IPS DF 6.9 (cell line): ENCODE results near the gene FEN1.

ENCODE experiments used
- DNase-seq: peaks from one replicate; pipeline ENCODE4 v3.0.0-alpha.2; 2013; ENCODE audit warnings: low read depth, low spot score
- H3K27ac ChIP-seq: one replicate; pipeline ENCODE4 v1.5.1; 2013; ENCODE audit warnings: low read length, control low read depth
- H3K27me3 ChIP-seq: 2 replicates; pipeline ENCODE4 v1.6.1; 2013; ENCODE audit warnings: mild to moderate bottlenecking, low read length; ENCODE audit not compliant: control insufficient read depth, insufficient read depth
- H3K36me3 ChIP-seq: 2 replicates; pipeline ENCODE4 v1.6.1; 2013; ENCODE audit warnings: low read length; ENCODE audit not compliant: control insufficient read depth, insufficient read depth
- H3K4me1 ChIP-seq: 2 replicates; pipeline ENCODE4 v1.6.1; 2013; ENCODE audit warnings: low read length; ENCODE audit not compliant: control insufficient read depth, insufficient read depth
- H3K4me3 ChIP-seq: 2 replicates; pipeline ENCODE4 v1.5.1; 2013; ENCODE audit warnings: mild to moderate bottlenecking, low read length
- H3K9me3 ChIP-seq: 2 replicates; pipeline ENCODE4 v1.6.1; 2013; ENCODE audit warnings: low read length, inconsistent platforms; ENCODE audit not compliant: control insufficient read depth, insufficient read depth
- WGBS: extraction: QIAGEN DNeasy Blood & Tissue Kit; methylation state at CpG from one replicate; pipeline ENCODE4 v1.1.7; 2013; ENCODE audit warnings: mixed read lengths, missing lambda C conversion rate; ENCODE audit not compliant: insufficient read length, insufficient coverage; 5-methylcytosine and 5-hydroxymethylcytosine counted together

FEN1 gene

DNA sequence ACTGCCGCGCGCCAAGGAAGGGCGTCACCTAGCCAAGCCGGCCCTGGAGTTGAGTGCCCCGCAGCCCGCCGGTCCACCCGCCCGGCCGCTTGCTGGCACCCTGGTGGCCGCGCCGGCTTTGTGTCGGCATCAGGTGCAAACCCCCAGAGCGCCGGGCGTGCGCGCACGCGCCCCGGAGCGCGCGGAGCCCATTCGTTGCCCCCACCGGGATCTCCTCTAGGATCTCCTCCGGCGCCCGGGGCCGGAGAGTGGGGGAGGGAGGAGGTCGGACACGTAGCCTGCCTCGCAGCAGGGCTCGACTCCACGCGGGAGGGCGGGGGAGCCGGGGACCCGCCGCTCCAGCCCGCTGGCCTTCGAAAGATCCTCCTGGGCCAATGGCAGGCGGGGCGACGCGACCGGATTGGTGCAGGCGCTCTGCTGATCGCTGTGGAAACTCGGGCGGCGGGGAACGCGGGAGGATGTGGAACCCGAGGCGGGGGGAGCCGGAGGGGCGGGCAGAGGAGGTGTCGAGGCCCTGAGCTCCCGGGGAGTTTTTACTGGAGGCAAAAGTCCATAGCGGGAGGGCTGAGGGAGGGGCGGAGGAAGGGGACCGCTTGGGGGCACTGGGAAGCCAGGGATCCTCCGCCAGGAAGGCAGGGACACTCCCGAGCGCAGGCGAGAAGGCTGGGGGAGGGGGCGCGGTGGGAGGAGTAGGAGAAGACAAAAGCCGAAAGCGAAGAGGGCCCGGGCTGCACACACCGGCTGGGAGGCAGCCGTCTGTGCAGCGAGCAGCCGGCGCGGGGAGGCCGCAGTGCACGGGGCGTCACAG is 35.1 kb downstream of the FEN1 start, which contains the start of gene FADS2:
FADS2 (plus strand) TSS at position 730 of the 808 bp plus-strand sequence. CDS start 91 bp downstream, outside the sequence.
- no CpG with 5 or more reads among the region's 83 CpGs for WGBS
- DNase-seq: peak; percentile 74
- no peaks in the 10 kb centered on the region for H3K36me3 ChIP-seq

DNA sequence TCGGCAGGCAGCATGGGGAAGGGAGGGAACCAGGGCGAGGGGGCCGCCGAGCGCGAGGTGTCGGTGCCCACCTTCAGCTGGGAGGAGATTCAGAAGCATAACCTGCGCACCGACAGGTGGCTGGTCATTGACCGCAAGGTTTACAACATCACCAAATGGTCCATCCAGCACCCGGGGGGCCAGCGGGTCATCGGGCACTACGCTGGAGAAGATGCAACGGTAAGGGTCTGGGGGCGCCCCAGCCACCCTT is 35.6 kb downstream of the FEN1 start:
- H3K4me3 ChIP-seq: peak overlapping the region; percentile 68
- no peaks in the 10 kb centered on the region for H3K27me3 ChIP-seq
- no peaks in the 10 kb centered on the region for H3K9me3 ChIP-seq
- no peaks in the 10 kb centered on the region for H3K36me3 ChIP-seq
- WGBS: no CpG with 5 or more reads among the region's 16 CpGs
- no peak overlapping the region for H3K27ac ChIP-seq
- DNase-seq: no peak
- H3K4me1 ChIP-seq: peaks cover 4% of the 10 kb centered on the region

More for the DNA sequence above, 35.1 kb downstream of the FEN1 start, which contains the start of gene FADS2:
- H3K4me1 ChIP-seq: peaks cover 2% of the 10 kb centered on the region
- H3K27ac ChIP-seq: peak within 1 kb of the TSS; percentile 15
- peak within 1 kb of the TSS; percentile 68 for H3K4me3 ChIP-seq
- no peaks in the 10 kb centered on the region for H3K9me3 ChIP-seq
- no peaks in the 10 kb centered on the region for H3K27me3 ChIP-seq

DNA sequence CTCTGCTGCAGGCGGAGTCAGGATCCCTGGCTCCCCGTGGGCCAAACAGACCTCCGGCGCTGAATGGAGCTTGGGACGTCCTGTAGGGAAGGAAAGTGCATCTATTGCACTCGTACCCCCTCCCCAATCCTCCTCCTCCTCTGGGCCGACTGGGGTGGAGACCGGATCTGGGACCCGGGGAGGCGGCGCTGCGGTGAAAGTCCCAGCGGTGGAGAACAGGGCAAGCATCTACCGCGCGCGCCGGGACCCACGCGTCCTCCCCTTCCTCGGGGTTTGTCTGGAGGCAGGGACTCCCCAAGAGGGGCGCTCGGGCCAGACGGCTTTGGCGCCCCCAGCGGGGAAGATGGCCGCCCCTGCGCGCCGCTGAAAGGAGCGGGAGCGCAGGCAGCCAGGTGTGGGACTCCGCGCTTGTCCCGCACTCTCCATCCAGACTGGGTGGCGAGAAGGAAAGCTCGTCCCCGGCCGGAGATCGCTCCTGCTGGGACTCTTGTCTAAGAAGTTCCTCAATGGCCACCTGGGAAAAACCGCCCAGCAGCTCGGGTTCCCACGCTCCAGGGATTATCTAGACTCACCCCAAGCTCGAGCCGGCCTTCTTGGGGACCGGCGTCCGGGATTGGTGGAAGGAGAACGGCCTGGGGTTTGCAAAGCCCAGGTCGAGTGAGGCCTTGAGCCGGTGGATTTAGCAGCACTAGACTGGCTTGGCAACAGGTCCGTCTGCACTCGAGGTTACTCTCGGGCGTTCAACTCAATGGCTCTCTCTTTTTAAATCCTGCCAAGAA is 36.1 kb downstream of the FEN1 start:
- no CpG with 5 or more reads among the region's 55 CpGs for WGBS
- no peaks in the 10 kb centered on the region for H3K27me3 ChIP-seq
- peaks cover 8% of the 10 kb centered on the region for H3K4me1 ChIP-seq
- H3K9me3 ChIP-seq: no peaks in the 10 kb centered on the region
- no peak overlapping the region for H3K27ac ChIP-seq
- peak overlapping the region; percentile 68 for H3K4me3 ChIP-seq
- H3K36me3 ChIP-seq: 0 out of 2 replicates have a peak, but pooled peaks cover 5% of the 10 kb centered on the region
- DNase-seq: no peak

DNA sequence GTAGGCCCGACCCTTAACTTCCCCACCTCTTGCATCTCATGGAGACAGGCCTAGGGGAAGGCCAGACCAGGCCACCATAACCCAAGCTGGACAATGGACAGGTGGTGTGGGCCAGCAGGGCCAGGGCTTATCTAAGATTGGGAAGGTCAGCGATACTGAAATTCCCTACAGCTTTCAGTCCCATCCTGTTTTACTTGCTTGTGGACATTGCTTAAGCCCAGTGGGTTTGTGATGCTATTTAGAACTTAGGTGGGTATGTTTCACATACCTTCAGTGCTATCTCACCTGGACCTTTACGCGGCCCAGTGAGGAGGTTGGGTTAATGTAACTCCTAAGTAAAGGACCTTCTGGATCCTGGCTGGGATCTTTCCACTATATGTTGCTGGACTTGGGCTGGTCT is 37.1 kb downstream of the FEN1 start:
- H3K36me3 ChIP-seq: 0 out of 2 replicates have a peak, but pooled peaks cover 5% of the 10 kb centered on the region
- no peak overlapping the region for H3K27ac ChIP-seq
- peaks cover 13% of the 10 kb centered on the region for H3K4me1 ChIP-seq
- peak overlapping the region; percentile 68 for H3K4me3 ChIP-seq
- no CpG with 5 or more reads among the region's 4 CpGs for WGBS
- no peaks in the 10 kb centered on the region for H3K27me3 ChIP-seq
- DNase-seq: no peak
- H3K9me3 ChIP-seq: no peaks in the 10 kb centered on the region

DNA sequence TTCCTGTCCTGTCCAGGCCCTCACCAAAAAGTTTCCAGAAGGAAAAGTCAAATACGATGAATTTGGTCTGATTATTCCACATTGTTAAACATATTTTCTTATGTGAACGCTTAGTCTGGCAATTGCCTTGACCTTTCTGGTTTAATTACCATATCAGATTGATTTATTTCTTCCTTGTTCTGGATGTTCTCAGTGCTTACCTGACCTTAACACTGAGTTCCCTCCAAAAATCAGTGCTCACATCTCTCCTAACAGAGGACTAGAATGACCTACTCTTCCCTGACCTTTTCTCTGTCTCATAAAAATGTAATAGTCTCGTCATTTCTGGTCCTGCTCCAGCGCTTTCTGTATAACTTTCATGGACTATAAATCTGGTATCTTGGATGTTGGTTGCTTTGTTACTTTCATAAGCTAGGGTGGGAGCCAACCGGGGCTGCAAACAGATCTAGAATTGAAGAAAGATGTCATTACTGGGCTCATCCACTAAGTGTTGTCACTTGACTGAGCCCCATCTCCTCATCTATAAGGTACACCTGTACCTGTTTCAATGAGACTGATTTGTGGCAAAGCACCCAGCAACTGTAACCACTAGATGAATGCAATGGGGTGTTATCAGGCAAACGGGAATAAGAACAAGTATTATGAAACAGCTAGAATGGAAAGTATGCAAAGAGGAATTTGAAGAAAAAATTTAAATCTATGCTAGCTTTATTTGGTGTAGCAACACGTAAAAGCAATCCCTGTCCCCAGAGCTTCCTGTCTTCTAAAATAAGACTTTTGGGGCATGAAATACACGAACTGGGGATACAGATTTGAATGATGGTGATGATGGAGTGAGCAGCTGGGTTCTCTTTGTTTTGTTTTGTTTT is 37.8 kb downstream of the FEN1 start:
- Histone ChIP-seq H3K4me3 (no peak overlapping the region; the same call in 1 of the 2 replicates), H3K36me3 (0 out of 2 replicates have a peak, but pooled peaks cover 5% of the 10 kb centered on the region)
- no CpG with 5 or more reads among the region's 8 CpGs for WGBS

DNA sequence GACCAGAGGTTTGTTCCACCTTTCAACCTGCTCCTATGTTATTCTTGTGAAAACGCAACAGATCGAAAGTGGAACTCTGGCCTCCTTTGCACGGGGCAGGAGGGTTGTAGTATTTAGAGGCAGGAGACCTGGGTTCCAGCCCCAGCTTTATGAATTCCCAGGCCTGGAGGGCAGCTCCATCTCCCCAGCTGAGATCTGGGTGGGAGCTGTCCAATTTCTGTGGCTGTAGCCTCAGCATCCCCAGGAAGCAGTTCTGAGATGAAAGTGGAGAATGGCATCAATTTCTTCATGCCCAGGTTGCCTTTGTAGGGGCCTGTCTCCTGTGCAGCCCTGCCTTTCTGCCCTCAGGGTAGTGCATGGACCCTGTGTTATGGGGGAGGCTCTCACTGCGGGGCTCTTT is 39.5 kb downstream of the FEN1 start:
- WGBS: no CpG with 5 or more reads among the region's 4 CpGs
- Histone ChIP-seq H3K27ac (no peak overlapping the region), H3K9me3 (no peaks in the 10 kb centered on the region), H3K4me1 (peaks cover 13% of the 10 kb centered on the region), H3K27me3 (no peaks in the 10 kb centered on the region), H3K36me3 (0 out of 2 replicates have a peak, but pooled peaks cover 5% of the 10 kb centered on the region), H3K4me3 (no peak overlapping the region)
- no peak for DNase-seq

More for the DNA sequence above, 37.8 kb downstream of the FEN1 start:
- DNase-seq: no peak
- H3K27me3 ChIP-seq: no peaks in the 10 kb centered on the region
- H3K4me1 ChIP-seq: peaks cover 13% of the 10 kb centered on the region
- H3K9me3 ChIP-seq: no peaks in the 10 kb centered on the region
- no peak overlapping the region for H3K27ac ChIP-seq

DNA sequence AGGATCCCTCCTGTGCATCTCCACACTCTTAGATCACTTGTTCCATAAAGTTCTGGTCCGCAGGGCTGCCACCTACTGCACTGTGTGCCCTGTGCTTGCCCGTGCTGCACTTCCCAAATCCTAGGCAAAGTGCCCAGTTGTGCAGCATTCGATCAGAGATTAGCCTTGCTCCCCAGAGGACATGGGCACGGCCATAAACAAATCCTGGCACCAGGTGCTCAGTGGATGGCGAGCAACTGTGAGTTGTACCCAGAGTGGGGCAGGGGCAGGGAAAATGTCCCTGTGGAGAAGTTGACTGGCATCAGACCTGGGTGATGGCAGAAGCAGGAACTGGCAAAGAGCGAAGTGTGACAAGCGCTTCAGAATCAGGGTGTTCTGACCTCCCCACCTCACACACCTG is 40.0 kb downstream of the FEN1 start:
- H3K4me1 ChIP-seq: peaks cover 13% of the 10 kb centered on the region
- WGBS: no CpG with 5 or more reads among the region's 7 CpGs
- H3K27ac ChIP-seq: no peak overlapping the region

DNA sequence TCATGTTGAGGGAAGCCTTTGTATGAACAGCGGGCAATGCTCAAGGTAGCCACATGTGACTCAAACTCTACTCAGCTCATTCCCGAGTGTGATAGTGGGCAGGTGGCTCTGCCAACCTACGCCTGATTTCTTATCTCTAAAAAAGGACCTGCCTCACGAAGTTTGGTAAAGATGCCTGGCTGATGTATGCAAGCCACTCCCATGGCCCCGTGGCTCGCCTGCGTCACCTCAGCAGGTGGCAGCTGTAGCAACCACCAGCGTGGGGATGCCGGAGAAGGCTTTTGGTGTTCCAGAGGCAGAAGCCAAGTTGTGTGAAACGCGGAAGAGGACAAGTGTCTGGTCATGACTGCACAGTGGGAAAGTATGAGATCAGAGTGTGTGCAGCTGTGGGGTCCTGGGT is 40.8 kb downstream of the FEN1 start:
- no peak overlapping the region for H3K27ac ChIP-seq
- no peak overlapping the region for H3K4me3 ChIP-seq

More for the DNA sequence above, 40.0 kb downstream of the FEN1 start:
- Histone ChIP-seq H3K36me3 (0 out of 2 replicates have a peak, but pooled peaks cover 5% of the 10 kb centered on the region), H3K4me3 (no peak overlapping the region), H3K27me3 (no peaks in the 10 kb centered on the region), H3K9me3 (no peaks in the 10 kb centered on the region)
- DNase-seq: no peak

DNA sequence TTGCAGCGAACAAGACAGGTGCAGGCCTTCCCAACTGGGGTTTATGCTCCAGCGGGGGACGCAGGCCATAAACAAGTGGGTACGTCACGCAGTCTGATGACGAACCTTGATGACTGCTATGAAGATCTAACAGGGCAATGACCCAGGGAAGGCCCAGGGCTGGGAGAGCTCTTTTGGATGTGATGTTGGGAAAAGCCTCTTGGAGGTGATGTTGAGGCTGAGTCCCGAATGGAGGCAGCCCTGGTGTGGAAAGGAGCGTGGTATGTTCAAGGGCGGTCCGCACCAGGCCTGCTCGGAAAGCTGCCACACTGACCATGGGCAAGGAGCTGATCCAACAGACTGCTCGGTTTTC is 41.2 kb downstream of the FEN1 start:
- Histone ChIP-seq H3K36me3 (peaks cover 14% of the 10 kb centered on the region), H3K27ac (peak overlapping the region; percentile 44), H3K4me3 (no peak overlapping the region), H3K9me3 (no peaks in the 10 kb centered on the region), H3K27me3 (no peaks in the 10 kb centered on the region), H3K4me1 (peaks cover 13% of the 10 kb centered on the region)
- WGBS: no CpG with 5 or more reads among the region's 12 CpGs
- no peak for DNase-seq

More for the DNA sequence above, 40.8 kb downstream of the FEN1 start:
- H3K36me3 ChIP-seq: peaks cover 9% of the 10 kb centered on the region
- WGBS: no CpG with 5 or more reads among the region's 11 CpGs
- no peak for DNase-seq
- no peaks in the 10 kb centered on the region for H3K9me3 ChIP-seq
- no peaks in the 10 kb centered on the region for H3K27me3 ChIP-seq
- H3K4me1 ChIP-seq: peaks cover 13% of the 10 kb centered on the region
